GM23338 (cell line): ENCODE measurements around the gene B3GALT2. TPM values are rescaled to one million over a fixed set of nuclear protein-coding genes. Genes with fewer than 3 reads are reported as not detected.

Experiments
- ATAC-seq: fragments of 200-7000 bp; cut with Tn5 transposase; 3 replicates; pipeline ENCODE4 v1.9.1; 2020
- DNase-seq: peaks from one replicate; pipeline ENCODE4 v3.0.0-alpha.2; 2015; ENCODE audit warnings: low spot score
- H2AFZ ChIP-seq: fragments of 200-600 bp; sonication (generic); 2 replicates; pipeline ENCODE4 v1.8.0; 2016; ENCODE audit warnings: antibody characterized with exemption, mild to moderate bottlenecking, moderate library complexity
- H3F3A ChIP-seq: fragments of 200-600 bp; sonication (generic); replicated peaks from 2 replicates; pipeline ENCODE4 v1.8.0; 2017; ENCODE audit warnings: antibody characterized with exemption, mixed run types, low read depth
- H3K27ac ChIP-seq: fragments of 200-600 bp; sonication (generic); 2 replicates; pipeline ENCODE4 v1.6.1; 2016; ENCODE audit warnings: low read depth
- H3K27me3 ChIP-seq: fragments of 200-600 bp; sonication (generic); 2 replicates; pipeline ENCODE4 v1.8.0; 2016; ENCODE audit warnings: mild to moderate bottlenecking, mixed run types, moderate library complexity; ENCODE audit not compliant: insufficient read depth
- H3K36me3 ChIP-seq: fragments of 200-600 bp; sonication (generic); 2 replicates; pipeline ENCODE4 v1.8.0; 2016; ENCODE audit warnings: mild to moderate bottlenecking; ENCODE audit not compliant: insufficient read depth
- H3K4me1 ChIP-seq: fragments of 200-600 bp; sonication (generic); 2 replicates; pipeline ENCODE4 v1.8.0; 2016; ENCODE audit warnings: mild to moderate bottlenecking, moderate library complexity; ENCODE audit not compliant: insufficient read depth
- H3K4me2 ChIP-seq: fragments of 200-600 bp; sonication (generic); 2 replicates; pipeline ENCODE4 v1.7.1; 2017; ENCODE audit warnings: mixed run types
- H3K4me3 ChIP-seq: fragments of 200-600 bp; sonication (generic); 2 replicates; pipeline ENCODE4 v1.6.1; 2016; ENCODE audit warnings: mixed run types
- H3K79me2 ChIP-seq: fragments of 200-600 bp; sonication (generic); replicated peaks from 2 replicates; pipeline ENCODE4 v1.8.0; 2017; ENCODE audit warnings: mild to moderate bottlenecking; ENCODE audit not compliant: insufficient read depth
- H3K9me2 ChIP-seq: fragments of 200-600 bp; sonication (generic); 2 replicates; pipeline ENCODE4 v1.8.0; 2017; ENCODE audit not compliant: insufficient read depth
- H4K20me1 ChIP-seq: fragments of 200-600 bp; sonication (generic); replicated peaks from 2 replicates; pipeline ENCODE4 v1.8.0; 2017; ENCODE audit warnings: mild to moderate bottlenecking; ENCODE audit not compliant: insufficient read depth
- H3K27ac Mint-ChIP-seq: 2 replicates; pipeline ENCODE4 v1.8.0; 2020; ENCODE audit warnings: inconsistent platforms, mild to moderate bottlenecking, moderate library complexity, mixed read lengths
- H3K27me3 Mint-ChIP-seq: 3 replicates; pipeline ENCODE4 v1.8.0; 2022; ENCODE audit warnings: low read depth, mild to moderate bottlenecking, moderate library complexity, mixed read lengths, inconsistent platforms; ENCODE audit not compliant: insufficient read depth, poor library complexity
- H3K36me3 Mint-ChIP-seq: 3 replicates; pipeline ENCODE4 v1.8.0; 2021; ENCODE audit warnings: low read depth, mild to moderate bottlenecking, inconsistent platforms, moderate library complexity, mixed read lengths
- H3K4me1 Mint-ChIP-seq: 3 replicates; pipeline ENCODE4 v1.8.0; 2020; ENCODE audit warnings: mild to moderate bottlenecking, inconsistent platforms, mixed read lengths
- H3K4me3 Mint-ChIP-seq: 3 replicates; pipeline ENCODE4 v1.8.0; 2021; ENCODE audit warnings: moderate library complexity, mild to moderate bottlenecking, inconsistent platforms, mixed read lengths
- H3K9me3 Mint-ChIP-seq: 3 replicates; pipeline ENCODE4 v1.8.0; 2020; ENCODE audit warnings: moderate library complexity, mild to moderate bottlenecking, inconsistent platforms, mixed read lengths
- CREB1 ChIP-seq: fragments of 250-450 bp; sonication (Bioruptor Pico); IDR thresholded peaks from 2 replicates; pipeline ENCODE4 v1.5.0; 2020; ENCODE audit warnings: low read depth, mild to moderate bottlenecking, moderate library complexity
- CTCF ChIP-seq, 2 experiments: fragments of 200-600 bp in 1 of 2; sonication (generic) in 1 of 2; conservative IDR thresholded peaks; 2 replicates each; pipeline versions ENCODE4 v1.5.1 to v1.6.1; 2016 to 2017; ENCODE audit warnings: antibody characterized with exemption in 2 of 2, low read depth in 2 of 2, mild to moderate bottlenecking in 2 of 2, moderate library complexity in 1 of 2
- ETS1 ChIP-seq: IDR thresholded peaks from 2 replicates; pipeline ENCODE4 v1.6.1; 2016; ENCODE audit warnings: antibody characterized with exemption
- EZH2 ChIP-seq: fragments of 200-600 bp; sonication (generic); IDR thresholded peaks from one replicate; pipeline ENCODE4 v1.8.0; 2017; ENCODE audit warnings: antibody characterized with exemption, mild to moderate bottlenecking, low read depth; ENCODE audit not compliant: unreplicated experiment
- EZH2phosphoT487 ChIP-seq: fragments of 200-600 bp; sonication (generic); IDR thresholded peaks from one replicate; pipeline ENCODE4 v1.8.1; 2018; ENCODE audit warnings: antibody characterized with exemption; ENCODE audit not compliant: unreplicated experiment
- JUNB ChIP-seq: IDR thresholded peaks from one replicate; pipeline ENCODE4 v1.6.1; 2016; ENCODE audit warnings: antibody characterized with exemption; ENCODE audit not compliant: unreplicated experiment
- NANOG ChIP-seq: IDR thresholded peaks from 2 replicates; pipeline ENCODE4 v1.6.1; 2016; ENCODE audit warnings: antibody characterized with exemption, borderline replicate concordance
- POLR2AphosphoS5 ChIP-seq: IDR thresholded peaks from 2 replicates; pipeline ENCODE4 v1.6.1; 2016; ENCODE audit warnings: antibody characterized with exemption, low read depth
- STAT1 ChIP-seq: IDR thresholded peaks from one replicate; pipeline ENCODE4 v1.6.1; 2016; ENCODE audit warnings: antibody characterized with exemption; ENCODE audit not compliant: unreplicated experiment
- ZNF114 ChIP-seq: fragments of 250-450 bp; sonication (Bioruptor Pico); IDR thresholded peaks from 2 replicates; pipeline ENCODE4 v1.5.0; 2020; ENCODE audit warnings: mild to moderate bottlenecking, moderate library complexity
- ZNF331 ChIP-seq: fragments of 250-450 bp; sonication (Bioruptor Pico); IDR thresholded peaks from 2 replicates; pipeline ENCODE4 v1.5.0; 2020; ENCODE audit warnings: low read depth, mild to moderate bottlenecking, moderate library complexity
- ZNF462 ChIP-seq: fragments of 250-450 bp; sonication (Bioruptor Pico); IDR thresholded peaks from 2 replicates; pipeline ENCODE4 v1.5.0; 2020; ENCODE audit warnings: mild to moderate bottlenecking, moderate library complexity
- polyA plus RNA-seq: library from polyadenylated mRNA; unstranded; fragments of >200 nt; fragmentation: Nextera tagmentation; extraction: Ambion mirVana; gene quantifications from 2 replicates; pipeline ENCODE4 v1.2.1, GENCODE V29; 2016
- total RNA-seq: library from RNA; depleted of rRNA; stranded (reverse); fragments of >200 nt; shearing (Covaris generic); gene quantifications from 2 replicates; pipeline ENCODE4 v1.2.3, GENCODE V29; 2014
- TF ChIP-seq, protein P1 (sequence below): IDR thresholded peaks from one replicate; pipeline ENCODE4 v1.6.1; 2018; ENCODE audit warnings: antibody characterized with exemption; ENCODE audit not compliant: unreplicated experiment

The B3GALT2 gene
- total and polyA plus RNA-seq, 2 experiments from 2014 or later = 1.2 TPM; not detected in 1

- Histone ChIP-seq H3K79me2 (peaks cover 12% of the 10 kb centered on the region), H3K4me3 (no peak overlapping the region), H3K36me3 (no peaks in the 10 kb centered on the region), H3K27ac (0 out of 2 replicates have a peak overlapping the region, but pooled peaks have one; percentile 27), H3K9me2 (no peaks in the 10 kb centered on the region), H3K4me2 (no peak overlapping the region), H3K4me1 (peaks cover 26% of the 10 kb centered on the region), H2AFZ (no peak overlapping the region), H3F3A (no peaks in the 10 kb centered on the region), H3K27me3 (no peaks in the 10 kb centered on the region), H4K20me1 (no peaks in the 10 kb centered on the region; the same call in none of the 2 replicates)
- Mint-ChIP-seq H3K27ac (peak overlapping the region; percentile 63; the same call in 1 of the 2 replicates), H3K27me3 (peaks cover 2% of the 10 kb centered on the region), H3K36me3 (peaks cover 18% of the 10 kb centered on the region; the same call in 2 of the 3 replicates), H3K4me3 (no peak overlapping the region), H3K4me1 (peaks cover 44% of the 10 kb centered on the region), H3K9me3 (no peaks in the 10 kb centered on the region)
- TF ChIP-seq EZH2phosphoT487 = no peak
- no peak for TF ChIP-seq JUNB
- TF ChIP-seq POLR2AphosphoS5 = no peak
- no peak for TF ChIP-seq ZNF114 (CRISPR knock-in tag)
- TF ChIP-seq CTCF (conservative IDR thresholded peaks at IDR 0.05; ENCODE audit: low read depth in 2 of 2) = no peak
- TF ChIP-seq ETS1 = no peak
- no peak for TF ChIP-seq NANOG
- TF ChIP-seq EZH2 = no peak
- TF ChIP-seq, protein P1, sequence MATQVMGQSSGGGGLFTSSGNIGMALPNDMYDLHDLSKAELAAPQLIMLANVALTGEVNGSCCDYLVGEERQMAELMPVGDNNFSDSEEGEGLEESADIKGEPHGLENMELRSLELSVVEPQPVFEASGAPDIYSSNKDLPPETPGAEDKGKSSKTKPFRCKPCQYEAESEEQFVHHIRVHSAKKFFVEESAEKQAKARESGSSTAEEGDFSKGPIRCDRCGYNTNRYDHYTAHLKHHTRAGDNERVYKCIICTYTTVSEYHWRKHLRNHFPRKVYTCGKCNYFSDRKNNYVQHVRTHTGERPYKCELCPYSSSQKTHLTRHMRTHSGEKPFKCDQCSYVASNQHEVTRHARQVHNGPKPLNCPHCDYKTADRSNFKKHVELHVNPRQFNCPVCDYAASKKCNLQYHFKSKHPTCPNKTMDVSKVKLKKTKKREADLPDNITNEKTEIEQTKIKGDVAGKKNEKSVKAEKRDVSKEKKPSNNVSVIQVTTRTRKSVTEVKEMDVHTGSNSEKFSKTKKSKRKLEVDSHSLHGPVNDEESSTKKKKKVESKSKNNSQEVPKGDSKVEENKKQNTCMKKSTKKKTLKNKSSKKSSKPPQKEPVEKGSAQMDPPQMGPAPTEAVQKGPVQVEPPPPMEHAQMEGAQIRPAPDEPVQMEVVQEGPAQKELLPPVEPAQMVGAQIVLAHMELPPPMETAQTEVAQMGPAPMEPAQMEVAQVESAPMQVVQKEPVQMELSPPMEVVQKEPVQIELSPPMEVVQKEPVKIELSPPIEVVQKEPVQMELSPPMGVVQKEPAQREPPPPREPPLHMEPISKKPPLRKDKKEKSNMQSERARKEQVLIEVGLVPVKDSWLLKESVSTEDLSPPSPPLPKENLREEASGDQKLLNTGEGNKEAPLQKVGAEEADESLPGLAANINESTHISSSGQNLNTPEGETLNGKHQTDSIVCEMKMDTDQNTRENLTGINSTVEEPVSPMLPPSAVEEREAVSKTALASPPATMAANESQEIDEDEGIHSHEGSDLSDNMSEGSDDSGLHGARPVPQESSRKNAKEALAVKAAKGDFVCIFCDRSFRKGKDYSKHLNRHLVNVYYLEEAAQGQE = no peak
- no peak for TF ChIP-seq ZNF462 (CRISPR knock-in tag)
- TF ChIP-seq STAT1 = no peak
- TF ChIP-seq CREB1 (CRISPR knock-in tag) = no peak
- TF ChIP-seq ZNF331 (CRISPR knock-in tag) = no peak
- no peak for DNase-seq
- ATAC-seq = no peak
Measured at GRCh38 chr1:193219391-193219790, 33.0 kb upstream of the B3GALT2 start.
